ENCODE data around the gene STON1. TPM values are rescaled to one million over a fixed set of nuclear protein-coding genes. Genes with fewer than 3 reads are reported as not detected.
"Not testable (repeated sequence)": the region's sequence is repeated elsewhere in the genome, so short reads cannot be mapped to it uniquely, and the experiment has no call there.

The STON1 gene
- total and polyA plus RNA-seq, 3 donors from 2014 or later: 3.8 to 5.7 (median 5.1) TPM

DNA sequence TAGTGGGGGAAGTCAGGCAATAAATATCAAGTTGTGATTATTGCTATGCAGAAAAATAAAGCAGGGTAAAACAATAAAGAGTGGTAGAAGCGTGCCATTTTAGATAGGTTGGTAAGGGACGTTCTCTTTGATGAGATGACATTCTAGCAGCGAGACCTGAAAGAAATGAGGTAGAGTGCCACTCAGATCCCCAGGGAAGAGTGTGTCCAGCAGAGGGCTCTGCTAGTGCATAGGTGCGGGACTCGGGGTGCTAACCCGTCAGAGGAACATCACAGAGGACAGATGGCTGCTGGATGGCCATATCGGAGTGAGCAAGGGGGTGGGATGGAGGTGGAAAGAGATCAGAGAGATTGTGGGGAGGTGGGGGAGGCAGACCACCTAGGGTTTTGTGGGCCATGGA lies 71.4 kb downstream of the STON1 start:
- Histone ChIP-seq H3K4me1 (no peaks in the 10 kb centered on the region), H3K27ac (no peak overlapping the region), H3K9me3 (no peaks in the 10 kb centered on the region), H3K27me3 (no peaks in the 10 kb centered on the region), H3K4me3 (no peak overlapping the region), H3K36me3 (ENCODE audit: low read depth, missing control alignments) (no peaks in the 10 kb centered on the region)
- intact Hi-C loops (cut with DNase I; ENCODE audit: low total_unique reads): no loop called here
- DNase-seq: peak; percentile 62
- TF ChIP-seq, protein P1, sequence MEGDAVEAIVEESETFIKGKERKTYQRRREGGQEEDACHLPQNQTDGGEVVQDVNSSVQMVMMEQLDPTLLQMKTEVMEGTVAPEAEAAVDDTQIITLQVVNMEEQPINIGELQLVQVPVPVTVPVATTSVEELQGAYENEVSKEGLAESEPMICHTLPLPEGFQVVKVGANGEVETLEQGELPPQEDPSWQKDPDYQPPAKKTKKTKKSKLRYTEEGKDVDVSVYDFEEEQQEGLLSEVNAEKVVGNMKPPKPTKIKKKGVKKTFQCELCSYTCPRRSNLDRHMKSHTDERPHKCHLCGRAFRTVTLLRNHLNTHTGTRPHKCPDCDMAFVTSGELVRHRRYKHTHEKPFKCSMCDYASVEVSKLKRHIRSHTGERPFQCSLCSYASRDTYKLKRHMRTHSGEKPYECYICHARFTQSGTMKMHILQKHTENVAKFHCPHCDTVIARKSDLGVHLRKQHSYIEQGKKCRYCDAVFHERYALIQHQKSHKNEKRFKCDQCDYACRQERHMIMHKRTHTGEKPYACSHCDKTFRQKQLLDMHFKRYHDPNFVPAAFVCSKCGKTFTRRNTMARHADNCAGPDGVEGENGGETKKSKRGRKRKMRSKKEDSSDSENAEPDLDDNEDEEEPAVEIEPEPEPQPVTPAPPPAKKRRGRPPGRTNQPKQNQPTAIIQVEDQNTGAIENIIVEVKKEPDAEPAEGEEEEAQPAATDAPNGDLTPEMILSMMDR (IDR thresholded peaks at IDR 0.05): peak in 2 of 3 experiments; percentile 10 to 32
- TF ChIP-seq POLR2A (IDR thresholded peaks at IDR 0.05): no peak
- 69 to 78% methylated on average over 7 of the region's 7 CpGs for WGBS, 2 donors

DNA sequence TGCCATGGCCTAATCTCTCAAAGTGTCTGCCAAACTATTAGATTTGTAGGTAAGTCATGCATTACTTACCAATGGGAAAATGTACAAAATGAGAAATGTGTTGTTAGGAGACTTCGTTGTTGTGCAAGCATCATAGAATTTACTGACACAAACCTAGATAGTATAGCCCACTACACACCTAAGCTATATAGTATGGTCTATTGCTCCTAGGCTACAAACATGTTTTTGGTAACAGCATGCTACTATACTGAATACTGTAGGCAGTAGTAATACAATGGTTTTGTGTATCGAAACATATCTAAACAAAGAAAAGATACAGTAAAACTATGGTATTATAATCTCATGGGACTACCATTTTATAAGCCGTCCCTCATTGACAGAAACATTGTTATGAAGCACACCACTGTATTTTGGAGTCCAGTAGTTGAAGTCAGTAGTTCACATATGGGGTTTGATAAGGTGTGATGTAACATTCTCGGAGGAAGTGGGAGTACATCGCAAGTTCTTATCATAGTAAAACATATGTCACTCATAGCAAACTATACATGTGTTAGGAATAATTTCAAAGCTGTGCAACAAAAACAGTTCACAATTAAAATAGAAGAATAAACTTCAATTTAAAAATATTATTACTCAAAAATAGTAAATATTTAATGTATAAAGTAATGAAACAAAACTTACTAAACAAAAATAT lies 75.7 kb downstream of the STON1 start:
- no peak for DNase-seq
- H3K36me3 ChIP-seq (ENCODE audit: low read depth, missing control alignments): no peaks in the 10 kb centered on the region
- H3K4me3 ChIP-seq: no peak overlapping the region
- H3K4me1 ChIP-seq: no peaks in the 10 kb centered on the region
- H3K27me3 ChIP-seq: no peaks in the 10 kb centered on the region
- TF ChIP-seq, protein P1 (IDR thresholded peaks at IDR 0.05): no peak
- no peak for TF ChIP-seq POLR2A (IDR thresholded peaks at IDR 0.05)
- WGBS, 2 donors: 76 to 81% methylated on average over 5 of the region's 5 CpGs
- H3K27ac ChIP-seq: no peak overlapping the region
- H3K9me3 ChIP-seq: no peaks in the 10 kb centered on the region
- intact Hi-C loops (cut with DNase I; ENCODE audit: low total_unique reads): no loop called here

DNA sequence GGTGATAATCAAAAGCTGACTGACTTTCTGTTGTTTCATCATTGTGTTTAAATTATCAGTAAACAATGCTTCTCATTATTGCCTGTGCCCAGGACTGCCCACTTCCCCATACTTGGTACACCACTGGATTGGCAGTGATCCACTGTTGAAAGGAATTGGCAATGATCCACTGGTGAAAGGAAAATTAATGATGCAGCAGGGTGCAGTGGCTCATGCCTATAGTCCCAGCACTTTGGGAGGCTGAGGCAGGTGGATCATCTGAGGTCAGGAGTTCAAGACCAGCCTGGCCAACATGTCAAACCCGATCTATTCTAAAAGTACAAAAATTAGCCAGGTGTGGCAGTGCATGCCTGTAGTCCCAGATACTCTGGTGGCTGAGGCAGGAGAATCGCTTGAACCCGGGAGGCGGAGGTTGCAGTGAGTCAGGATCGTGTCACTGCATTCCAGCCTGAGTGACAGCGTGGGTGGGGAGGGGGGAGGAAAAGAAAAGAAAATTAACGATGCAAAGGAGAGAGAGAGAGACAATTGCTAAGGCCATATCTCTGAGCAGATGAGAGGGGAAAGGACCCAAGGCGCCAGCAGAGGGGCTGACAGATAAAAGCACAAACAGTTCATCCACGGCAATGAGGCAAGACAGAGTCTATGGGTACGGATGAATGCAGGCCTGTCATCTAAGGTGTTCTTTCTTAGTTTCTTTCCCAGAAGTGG lies 77.5 kb downstream of the STON1 start:
- no peak for DNase-seq
- no peaks in the 10 kb centered on the region for H3K27me3 ChIP-seq
- H3K4me3 ChIP-seq: no peak overlapping the region
- no peaks in the 10 kb centered on the region for H3K9me3 ChIP-seq
- H3K4me1 ChIP-seq: no peaks in the 10 kb centered on the region
- intact Hi-C loops (cut with DNase I; ENCODE audit: low total_unique reads): no loop called here
- 70 to 71% methylated on average over 10 of the region's 10 CpGs for WGBS, 2 donors
- no peaks in the 10 kb centered on the region for H3K36me3 ChIP-seq (ENCODE audit: low read depth, missing control alignments)
- TF ChIP-seq, protein P1 (IDR thresholded peaks at IDR 0.05): no peak
- TF ChIP-seq POLR2A (IDR thresholded peaks at IDR 0.05): no peak
- H3K27ac ChIP-seq: no peak overlapping the region

DNA sequence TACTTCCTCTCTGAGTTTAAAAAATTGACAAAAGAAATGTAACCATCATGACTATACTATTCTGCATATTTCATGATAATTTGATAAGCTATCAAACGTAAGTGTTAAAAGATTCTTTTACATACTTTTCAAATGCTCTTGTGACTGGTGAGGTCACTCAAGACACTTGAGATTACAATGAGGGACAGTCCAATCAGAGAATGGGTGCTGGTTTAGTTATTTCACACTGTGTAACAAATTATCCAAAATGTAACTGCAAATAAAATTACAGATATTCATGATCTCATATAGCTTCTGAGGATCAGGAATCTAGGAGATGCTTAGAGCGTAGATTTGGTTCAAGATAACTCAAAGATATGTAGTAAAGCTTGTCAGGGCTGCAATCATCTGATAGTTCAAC lies 83.3 kb downstream of the STON1 start:
- Histone ChIP-seq H3K9me3 (no peaks in the 10 kb centered on the region), H3K36me3 (ENCODE audit: low read depth, missing control alignments) (no peaks in the 10 kb centered on the region), H3K4me1 (no peaks in the 10 kb centered on the region), H3K27ac (no peak overlapping the region), H3K4me3 (no peak overlapping the region), H3K27me3 (no peaks in the 10 kb centered on the region)
- intact Hi-C loops (cut with DNase I; ENCODE audit: low total_unique reads): no loop called here
- no peak for TF ChIP-seq POLR2A (IDR thresholded peaks at IDR 0.05)
- TF ChIP-seq, protein P1 (IDR thresholded peaks at IDR 0.05): no peak
- WGBS, 2 donors: 72 to 75% methylated on average over 2 of the region's 2 CpGs
- DNase-seq: no peak

DNA sequence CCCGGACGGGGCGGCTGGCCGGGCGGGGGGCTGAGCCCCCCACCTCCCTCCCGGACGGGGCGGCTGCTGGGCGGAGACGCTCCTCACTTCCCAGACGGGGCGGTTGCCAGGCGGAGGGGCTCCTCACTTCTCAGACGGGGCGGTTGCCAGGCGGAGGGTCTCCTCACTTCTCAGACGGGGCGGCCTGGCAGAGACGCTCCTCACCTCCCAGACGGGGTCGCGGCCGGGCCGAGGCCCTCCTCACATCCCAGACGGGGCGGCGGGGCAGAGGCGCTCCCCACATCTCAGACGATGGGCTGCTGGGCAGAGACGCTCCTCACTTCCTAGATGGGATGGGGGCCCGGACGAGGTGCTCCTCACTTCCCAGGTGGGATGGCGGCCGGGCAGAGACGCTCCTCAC lies 84.6 kb downstream of the STON1 start:
- H3K36me3 ChIP-seq (ENCODE audit: low read depth, missing control alignments); H3K9me3 ChIP-seq; H3K4me1 ChIP-seq; H3K27ac ChIP-seq; H3K27me3 ChIP-seq; DNase-seq; intact Hi-C loops (cut with DNase I; ENCODE audit: low total_unique reads): not testable (repeated sequence)
- peak overlapping the region in 1 of 2 donors; percentile 23 for H3K4me3 ChIP-seq
- 46 to 91% methylated on average over 16 to 21 of the region's 35 CpGs for WGBS, 2 donors

Measured in testis (tissue), 3 donors.